ENCODE results near the gene C20orf96.

Gene C20orf96

GRCh38 chr20:277496-277781 is 13.1 kb downstream of the C20orf96 start:
- no peak for DNase-seq (ENCODE audit: extremely low spot score)
- no peak for TF ChIP-seq TARDBP (IDR thresholded peaks at IDR 0.05)
- TF ChIP-seq HDGF (IDR thresholded peaks at IDR 0.05; ENCODE audit: borderline replicate concordance), result no peak
- TF ChIP-seq ELF4 (IDR thresholded peaks at IDR 0.05), result no peak
- POLR2A ChIA-PET, result interaction anchor here (1.0 kb wide), 1 partner anchor 55 kb away, joined by 3 read pairs; no protein-coding TSS in a partner anchor
- CTCF ChIA-PET, result no interaction called here

GRCh38 chr20:276620-277495 is 13.7 kb downstream of the C20orf96 start:
- POLR2A ChIA-PET, result no interaction called here
- CTCF ChIA-PET, result no interaction called here

DNA sequence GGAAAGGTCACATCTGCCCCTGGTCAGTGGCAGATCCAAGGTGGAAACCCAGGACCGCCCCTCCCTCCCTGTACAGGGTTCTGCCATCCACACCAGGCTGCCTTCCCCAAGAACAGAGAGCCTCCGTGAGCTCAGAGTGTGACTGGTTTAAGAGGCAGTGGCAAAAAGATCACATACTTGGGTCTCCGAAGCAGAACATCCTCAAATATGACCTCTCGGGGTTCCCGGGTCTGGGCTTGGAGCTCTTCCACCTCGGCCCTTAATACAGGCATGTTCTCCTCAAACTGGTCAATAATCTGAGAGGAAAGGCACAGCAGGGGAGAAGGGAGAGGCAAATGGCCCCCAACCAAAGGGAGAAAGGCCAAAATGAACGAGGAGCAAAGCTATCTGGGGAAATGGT is 14.8 kb downstream of the C20orf96 start:
- no peak for DNase-seq (ENCODE audit: extremely low spot score)
- POLR2A ChIA-PET, result no interaction called here
- CTCF ChIA-PET, result no interaction called here
- TF ChIP-seq PKNOX1 (IDR thresholded peaks at IDR 0.05) (no peak), SUZ12 (IDR thresholded peaks at IDR 0.05) (no peak), FOXM1 (IDR thresholded peaks at IDR 0.05; ENCODE audit: borderline replicate concordance) (no peak), FOXA1 (IDR thresholded peaks at IDR 0.05) (no peak), ZNF384 (IDR thresholded peaks at IDR 0.05) (no peak), BHLHE40 (IDR thresholded peaks at IDR 0.05; ENCODE audit: borderline replicate concordance) (no peak), LEF1 (IDR thresholded peaks at IDR 0.05; ENCODE audit: borderline replicate concordance) (no peak), TARDBP (IDR thresholded peaks at IDR 0.05) (no peak), NFRKB (IDR thresholded peaks at IDR 0.05) (no peak), SP1 (IDR thresholded peaks at IDR 0.05) (no peak), FOXK2 (IDR thresholded peaks at IDR 0.05) (no peak), ELF4 (IDR thresholded peaks at IDR 0.05) (no peak), L3MBTL2 (conservative IDR thresholded peaks at IDR 0.05) (no peak), HDGF (IDR thresholded peaks at IDR 0.05; ENCODE audit: borderline replicate concordance) (no peak), ARNT (IDR thresholded peaks at IDR 0.05) (no peak), CTBP1 (IDR thresholded peaks at IDR 0.05; ENCODE audit: borderline replicate concordance) (no peak)

More at GRCh38 chr20:276620-277495, 13.7 kb downstream of the C20orf96 start:
- DNase-seq (ENCODE audit: extremely low spot score), result no peak
- TF ChIP-seq BHLHE40 (IDR thresholded peaks at IDR 0.05; ENCODE audit: borderline replicate concordance) (no peak), NFRKB (IDR thresholded peaks at IDR 0.05) (no peak), L3MBTL2 (conservative IDR thresholded peaks at IDR 0.05) (no peak), FOXM1 (IDR thresholded peaks at IDR 0.05; ENCODE audit: borderline replicate concordance) (no peak), TARDBP (IDR thresholded peaks at IDR 0.05) (no peak), LEF1 (IDR thresholded peaks at IDR 0.05; ENCODE audit: borderline replicate concordance) (no peak), HDGF (IDR thresholded peaks at IDR 0.05; ENCODE audit: borderline replicate concordance) (no peak), FOXK2 (IDR thresholded peaks at IDR 0.05) (no peak), CTBP1 (IDR thresholded peaks at IDR 0.05; ENCODE audit: borderline replicate concordance) (no peak), ELF4 (IDR thresholded peaks at IDR 0.05) (no peak), FOXA1 (IDR thresholded peaks at IDR 0.05) (no peak), ARNT (IDR thresholded peaks at IDR 0.05) (no peak), ZNF384 (IDR thresholded peaks at IDR 0.05) (no peak), SP1 (IDR thresholded peaks at IDR 0.05) (no peak), PKNOX1 (IDR thresholded peaks at IDR 0.05) (no peak), SUZ12 (IDR thresholded peaks at IDR 0.05) (no peak)

DNA sequence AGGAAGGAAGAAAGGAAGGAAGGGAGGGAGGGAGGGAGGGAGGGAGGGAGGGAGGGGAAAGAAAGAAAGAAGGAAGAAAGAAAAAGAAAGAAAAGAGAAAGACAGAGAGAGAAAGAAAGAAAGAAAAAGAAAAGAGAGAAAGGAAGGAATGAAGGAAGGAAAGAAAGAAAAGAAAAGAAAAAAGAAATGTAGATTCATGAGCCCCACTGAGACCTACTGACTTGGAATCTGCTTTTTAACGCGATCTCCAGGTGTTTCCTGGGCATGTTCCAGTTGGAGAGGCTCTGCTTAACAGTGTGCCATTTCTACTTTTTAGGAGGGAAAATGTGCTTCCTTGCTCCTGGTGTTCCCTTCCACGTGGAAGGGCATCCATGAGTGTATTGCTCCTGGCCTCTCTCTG is 16.7 kb downstream of the C20orf96 start:
- no peak for DNase-seq (ENCODE audit: extremely low spot score)
- ChIA-PET CTCF (no interaction called here), POLR2A (interaction anchor here (0.9 kb wide), 1 partner anchor 25 kb away, joined by 3 read pairs; no protein-coding TSS in a partner anchor)
- no peak for TF ChIP-seq NFRKB (IDR thresholded peaks at IDR 0.05)
- TF ChIP-seq LEF1 (IDR thresholded peaks at IDR 0.05; ENCODE audit: borderline replicate concordance), result no peak
- TF ChIP-seq PKNOX1 (IDR thresholded peaks at IDR 0.05), result no peak
- no peak for TF ChIP-seq SP1 (IDR thresholded peaks at IDR 0.05)
- no peak for TF ChIP-seq L3MBTL2 (conservative IDR thresholded peaks at IDR 0.05)
- no peak for TF ChIP-seq FOXK2 (IDR thresholded peaks at IDR 0.05)
- no peak for TF ChIP-seq SUZ12 (IDR thresholded peaks at IDR 0.05)
- no peak for TF ChIP-seq HDGF (IDR thresholded peaks at IDR 0.05; ENCODE audit: borderline replicate concordance)
- no peak for TF ChIP-seq BHLHE40 (IDR thresholded peaks at IDR 0.05; ENCODE audit: borderline replicate concordance)
- no peak for TF ChIP-seq FOXA1 (IDR thresholded peaks at IDR 0.05)
- no peak for TF ChIP-seq TARDBP (IDR thresholded peaks at IDR 0.05)
- no peak for TF ChIP-seq CTBP1 (IDR thresholded peaks at IDR 0.05; ENCODE audit: borderline replicate concordance)
- no peak for TF ChIP-seq FOXM1 (IDR thresholded peaks at IDR 0.05; ENCODE audit: borderline replicate concordance)

GRCh38 chr20:272718-273117 is 17.8 kb downstream of the C20orf96 start:
- POLR2A ChIA-PET, result no interaction called here
- CTCF ChIA-PET, result no interaction called here
- no peak for DNase-seq (ENCODE audit: extremely low spot score)
- TF ChIP-seq SP1 (IDR thresholded peaks at IDR 0.05) (no peak), SUZ12 (IDR thresholded peaks at IDR 0.05) (no peak), ARNT (IDR thresholded peaks at IDR 0.05) (no peak), FOXK2 (IDR thresholded peaks at IDR 0.05) (no peak), NFRKB (IDR thresholded peaks at IDR 0.05) (no peak), HDGF (IDR thresholded peaks at IDR 0.05; ENCODE audit: borderline replicate concordance) (no peak), CTBP1 (IDR thresholded peaks at IDR 0.05; ENCODE audit: borderline replicate concordance) (no peak), PKNOX1 (IDR thresholded peaks at IDR 0.05) (no peak), ZNF384 (IDR thresholded peaks at IDR 0.05) (no peak), FOXM1 (IDR thresholded peaks at IDR 0.05; ENCODE audit: borderline replicate concordance) (no peak), LEF1 (IDR thresholded peaks at IDR 0.05; ENCODE audit: borderline replicate concordance) (no peak)
